HepG2 (cell line): ENCODE results near the gene SLC11A1. TPM values are rescaled to one million over a fixed set of nuclear protein-coding genes. Genes with fewer than 3 reads are reported as not detected.
A peak's percentile ranks its signal among the peaks of the same experiment; 100 is the strongest.

Source experiments
- ARID2 ChIP-seq: sonication (generic); formaldehyde crosslinking; IDR thresholded peaks from 2 replicates; pipeline ENCODE4 v1.8.1; 2022; ENCODE audit warnings: mild to moderate bottlenecking, missing genetic modification reagents, borderline replicate concordance
- MIXL1 ChIP-seq: IDR thresholded peaks from 2 replicates; pipeline ENCODE4 v1.6.1; 2016
- ONECUT2 ChIP-seq: sonication (generic); formaldehyde crosslinking; IDR thresholded peaks from 2 replicates; pipeline ENCODE4 v1.4.0; 2020; ENCODE audit warnings: missing genetic modification reagents
- PCBP2 ChIP-seq: fragments of 200-400 bp; formaldehyde crosslinking; optimal IDR thresholded peaks from 2 replicates; pipeline ENCODE3; 2018; ENCODE audit warnings: low read length, low read depth; ENCODE audit not compliant: poor library complexity, severe bottlenecking
- PLRG1 ChIP-seq: fragments of 450-650 bp; conservative IDR thresholded peaks from 2 replicates; pipeline ENCODE4 v1.6.1; 2016
- SIN3A ChIP-seq: IDR thresholded peaks from 2 replicates; pipeline ENCODE4 v1.6.1; 2011; ENCODE audit warnings: low read depth, mild to moderate bottlenecking, control low read depth, low read length, borderline replicate concordance
- SNAPC2 ChIP-seq: sonication (generic); formaldehyde crosslinking; IDR thresholded peaks from 2 replicates; pipeline ENCODE4 v1.8.1; 2022; ENCODE audit warnings: mild to moderate bottlenecking, missing genetic modification reagents
- SOX13 ChIP-seq, 3 experiments: fragments of 450-650 bp in 1 of 3; sonication (generic) in 1 of 3; formaldehyde crosslinking in 1 of 3; IDR thresholded peaks in 2 of 3; conservative IDR thresholded peaks in 1 of 3; 2 replicates each; pipeline versions ENCODE4 v1.5.0 to v1.6.1; 2016 to 2020; ENCODE audit warnings: antibody characterized with exemption in 1 of 3, mild to moderate bottlenecking in 1 of 3, missing compliant biosample characterization in 1 of 3, missing genetic modification reagents in 1 of 3, moderate library complexity in 1 of 3
- SP1 ChIP-seq, 2 experiments: fragments of 450-650 bp in 1 of 2; sonication (generic) in 1 of 2; formaldehyde crosslinking in 1 of 2; IDR thresholded peaks; 2 replicates each; pipeline versions ENCODE4 v1.4.0 to v1.6.1; 2016 to 2020; ENCODE audit warnings: missing genetic modification reagents in 1 of 2
- SRSF1 ChIP-seq: fragments of 200-400 bp; formaldehyde crosslinking; optimal IDR thresholded peaks from 2 replicates; pipeline ENCODE3; 2017; ENCODE audit warnings: mild to moderate bottlenecking, low read depth, low read length, moderate library complexity
- TBP ChIP-seq: sonication (generic); formaldehyde crosslinking; IDR thresholded peaks from 2 replicates; pipeline ENCODE4 v1.5.0; 2020; ENCODE audit warnings: missing genetic modification reagents
- TOE1 ChIP-seq: sonication (generic); formaldehyde crosslinking; IDR thresholded peaks from 2 replicates; pipeline ENCODE4 v1.4.0; 2020; ENCODE audit warnings: mild to moderate bottlenecking, missing genetic modification reagents
- ZFP36L1 ChIP-seq: sonication (generic); formaldehyde crosslinking; IDR thresholded peaks from 2 replicates; pipeline ENCODE4 v1.8.0; 2022; ENCODE audit warnings: mild to moderate bottlenecking, missing genetic modification reagents, moderate library complexity
- ZFP82 ChIP-seq: sonication (generic); formaldehyde crosslinking; IDR thresholded peaks from 2 replicates; pipeline ENCODE4 v1.5.1; 2020; ENCODE audit warnings: mild to moderate bottlenecking, missing genetic modification reagents, borderline replicate concordance
- ZKSCAN1 ChIP-seq: fragments of 150-350 bp; IDR thresholded peaks from 2 replicates; pipeline ENCODE4 v1.6.1; 2014; ENCODE audit warnings: low read length
- ZNF225 ChIP-seq: sonication (generic); formaldehyde crosslinking; IDR thresholded peaks from 2 replicates; pipeline ENCODE4 v1.4.0; 2020; ENCODE audit warnings: mild to moderate bottlenecking, missing genetic modification reagents
- ZNF34 ChIP-seq: sonication (generic); formaldehyde crosslinking; IDR thresholded peaks from 2 replicates; pipeline ENCODE4 v1.4.0; 2020; ENCODE audit warnings: mild to moderate bottlenecking, missing genetic modification reagents, borderline replicate concordance
- ZNF441 ChIP-seq: sonication (generic); formaldehyde crosslinking; IDR thresholded peaks from 2 replicates; pipeline ENCODE4 v1.7.0; 2021; ENCODE audit warnings: missing genetic modification reagents, borderline replicate concordance
- ZNF567 ChIP-seq: sonication (generic); formaldehyde crosslinking; IDR thresholded peaks from 2 replicates; pipeline ENCODE4 v1.8.1; 2023; ENCODE audit warnings: mild to moderate bottlenecking, missing genetic modification reagents, borderline replicate concordance
- polyA plus RNA-seq, 8 experiments: library from polyadenylated mRNA; depleted of rRNA in 3 of 8; stranded (reverse) in 7 of 8; unstranded in 1 of 8; fragments of >200 nt; fragmentation: Illumina TruSeq in 4 of 8; extraction: Trizol in 4 of 8; gene quantifications; 2 replicates each; pipeline versions ENCODE4 v1.2.1 to v1.2.3, GENCODE V29; 2011 to 2016; ENCODE audit warnings: low read depth in 4 of 8, missing spikeins in 1 of 8, mixed read lengths in 1 of 8; ENCODE audit not compliant: insufficient read depth in 1 of 8
- total RNA-seq, 5 experiments: library from RNA; depleted of rRNA; stranded (reverse); fragments of >200 nt; fragmentation: Illumina TruSeq; extraction: Trizol; gene quantifications; 2 replicates each; pipeline ENCODE4 v1.2.3, GENCODE V29; 2016; ENCODE audit warnings: low read depth in 1 of 5
- TF ChIP-seq, protein P1 (sequence below): IDR thresholded peaks from 2 replicates; pipeline ENCODE4 v1.6.1; 2016; ENCODE audit warnings: low read depth, missing genetic modification reagents, missing compliant biosample characterization
- TF ChIP-seq, protein P2 (sequence below): IDR thresholded peaks from 2 replicates; pipeline ENCODE4 v1.6.1; 2016; ENCODE audit warnings: control low read depth
- TF ChIP-seq, protein P3 (sequence below): sonication (generic); formaldehyde crosslinking; IDR thresholded peaks from 2 replicates; pipeline ENCODE4 v1.4.0; 2020; ENCODE audit warnings: mild to moderate bottlenecking, low read depth, missing genetic modification reagents
- TF ChIP-seq, protein P4 (sequence below): sonication (generic); formaldehyde crosslinking; IDR thresholded peaks from 2 replicates; pipeline ENCODE4 v1.8.1; 2023; ENCODE audit warnings: missing genetic modification reagents, mild to moderate bottlenecking, borderline replicate concordance

The SLC11A1 gene
- total and polyA plus RNA-seq, 2 of the 13 experiments (the other 11 are each of a cell fraction or from before 2014, with no cell fraction given), result 0.33 to 2.3 TPM

DNA sequence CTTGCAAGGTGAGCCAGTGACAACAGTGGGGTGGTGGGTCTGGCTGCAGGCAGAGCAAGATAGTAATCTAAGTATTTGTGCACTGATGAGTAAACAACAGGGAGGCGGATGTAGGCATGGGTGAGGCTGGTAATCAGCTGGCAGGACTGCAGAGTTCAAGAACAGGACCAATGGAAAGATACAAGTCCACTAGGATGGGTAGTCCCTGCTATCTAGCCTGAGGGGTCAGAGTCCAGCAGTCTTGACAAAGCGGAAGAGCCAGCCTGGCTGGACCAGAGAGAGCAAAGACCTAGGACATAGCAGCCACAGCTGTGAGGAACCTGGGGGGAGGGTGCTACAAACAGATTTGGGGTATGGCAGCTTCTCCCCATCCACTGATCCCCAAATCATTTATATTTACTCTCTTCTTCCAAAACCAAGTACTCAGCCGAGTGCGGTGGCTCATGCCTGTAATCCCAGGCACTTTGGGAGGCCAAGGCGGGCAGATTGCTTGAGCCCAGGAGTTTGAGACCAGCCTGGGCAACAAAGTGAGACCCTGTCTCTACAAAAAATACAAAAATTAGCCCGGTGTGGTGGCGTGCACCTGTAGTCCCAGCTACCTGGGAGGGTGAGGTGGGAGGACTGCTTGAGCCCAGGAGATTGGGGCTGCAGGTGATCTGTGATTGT is 62.8 kb downstream of the SLC11A1 start (continued):
- TF ChIP-seq, protein P1, sequence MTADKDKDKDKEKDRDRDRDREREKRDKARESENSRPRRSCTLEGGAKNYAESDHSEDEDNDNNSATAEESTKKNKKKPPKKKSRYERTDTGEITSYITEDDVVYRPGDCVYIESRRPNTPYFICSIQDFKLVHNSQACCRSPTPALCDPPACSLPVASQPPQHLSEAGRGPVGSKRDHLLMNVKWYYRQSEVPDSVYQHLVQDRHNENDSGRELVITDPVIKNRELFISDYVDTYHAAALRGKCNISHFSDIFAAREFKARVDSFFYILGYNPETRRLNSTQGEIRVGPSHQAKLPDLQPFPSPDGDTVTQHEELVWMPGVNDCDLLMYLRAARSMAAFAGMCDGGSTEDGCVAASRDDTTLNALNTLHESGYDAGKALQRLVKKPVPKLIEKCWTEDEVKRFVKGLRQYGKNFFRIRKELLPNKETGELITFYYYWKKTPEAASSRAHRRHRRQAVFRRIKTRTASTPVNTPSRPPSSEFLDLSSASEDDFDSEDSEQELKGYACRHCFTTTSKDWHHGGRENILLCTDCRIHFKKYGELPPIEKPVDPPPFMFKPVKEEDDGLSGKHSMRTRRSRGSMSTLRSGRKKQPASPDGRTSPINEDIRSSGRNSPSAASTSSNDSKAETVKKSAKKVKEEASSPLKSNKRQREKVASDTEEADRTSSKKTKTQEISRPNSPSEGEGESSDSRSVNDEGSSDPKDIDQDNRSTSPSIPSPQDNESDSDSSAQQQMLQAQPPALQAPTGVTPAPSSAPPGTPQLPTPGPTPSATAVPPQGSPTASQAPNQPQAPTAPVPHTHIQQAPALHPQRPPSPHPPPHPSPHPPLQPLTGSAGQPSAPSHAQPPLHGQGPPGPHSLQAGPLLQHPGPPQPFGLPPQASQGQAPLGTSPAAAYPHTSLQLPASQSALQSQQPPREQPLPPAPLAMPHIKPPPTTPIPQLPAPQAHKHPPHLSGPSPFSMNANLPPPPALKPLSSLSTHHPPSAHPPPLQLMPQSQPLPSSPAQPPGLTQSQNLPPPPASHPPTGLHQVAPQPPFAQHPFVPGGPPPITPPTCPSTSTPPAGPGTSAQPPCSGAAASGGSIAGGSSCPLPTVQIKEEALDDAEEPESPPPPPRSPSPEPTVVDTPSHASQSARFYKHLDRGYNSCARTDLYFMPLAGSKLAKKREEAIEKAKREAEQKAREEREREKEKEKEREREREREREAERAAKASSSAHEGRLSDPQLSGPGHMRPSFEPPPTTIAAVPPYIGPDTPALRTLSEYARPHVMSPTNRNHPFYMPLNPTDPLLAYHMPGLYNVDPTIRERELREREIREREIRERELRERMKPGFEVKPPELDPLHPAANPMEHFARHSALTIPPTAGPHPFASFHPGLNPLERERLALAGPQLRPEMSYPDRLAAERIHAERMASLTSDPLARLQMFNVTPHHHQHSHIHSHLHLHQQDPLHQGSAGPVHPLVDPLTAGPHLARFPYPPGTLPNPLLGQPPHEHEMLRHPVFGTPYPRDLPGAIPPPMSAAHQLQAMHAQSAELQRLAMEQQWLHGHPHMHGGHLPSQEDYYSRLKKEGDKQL, result peak; percentile 74
- TF ChIP-seq MIXL1 (peak; percentile 95), ZNF34 (CRISPR knock-in tag) (peak; percentile 58; the same call in 1 of the 2 replicates), ZNF567 (CRISPR knock-in tag) (no peak; the same call in 1 of the 2 replicates), SIN3A (peak; percentile 75; the same call in 1 of the 2 replicates), SOX13 (IDR thresholded peaks at IDR 0.05) (peak; percentile 70; the same call in 1 of the 2 replicates), SOX13 (CRISPR knock-in tag; conservative IDR thresholded peaks at IDR 0.05 in 1 of 2, IDR thresholded peaks at IDR 0.05 in 1 of 2) (peak in 1 of 2 experiments; percentile 90; a peak in 1 of 4 replicates), ZFP36L1 (CRISPR knock-in tag) (no peak), TBP (CRISPR knock-in tag) (no peak), ARID2 (CRISPR knock-in tag) (peak; percentile 89), ZNF225 (CRISPR knock-in tag) (no peak), TOE1 (CRISPR knock-in tag) (peak; percentile 95; the same call in 1 of the 2 replicates), PLRG1 (no peak), ZFP82 (CRISPR knock-in tag) (no peak), SNAPC2 (CRISPR knock-in tag) (peak; percentile 97), SRSF1 (no peak), ONECUT2 (CRISPR knock-in tag) (0 out of 2 replicates have a peak, but pooled peaks have one; percentile 4), ZKSCAN1 (no peak; the same call in 1 of the 2 replicates), PCBP2 (no peak), SP1 (IDR thresholded peaks at IDR 0.05) (no peak), SP1 (CRISPR knock-in tag; IDR thresholded peaks at IDR 0.05) (no peak), ZNF441 (CRISPR knock-in tag) (peak; percentile 69)
- TF ChIP-seq, protein P2, sequence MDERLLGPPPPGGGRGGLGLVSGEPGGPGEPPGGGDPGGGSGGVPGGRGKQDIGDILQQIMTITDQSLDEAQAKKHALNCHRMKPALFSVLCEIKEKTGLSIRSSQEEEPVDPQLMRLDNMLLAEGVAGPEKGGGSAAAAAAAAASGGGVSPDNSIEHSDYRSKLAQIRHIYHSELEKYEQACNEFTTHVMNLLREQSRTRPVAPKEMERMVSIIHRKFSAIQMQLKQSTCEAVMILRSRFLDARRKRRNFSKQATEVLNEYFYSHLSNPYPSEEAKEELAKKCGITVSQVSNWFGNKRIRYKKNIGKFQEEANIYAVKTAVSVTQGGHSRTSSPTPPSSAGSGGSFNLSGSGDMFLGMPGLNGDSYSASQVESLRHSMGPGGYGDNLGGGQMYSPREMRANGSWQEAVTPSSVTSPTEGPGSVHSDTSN (CRISPR knock-in tag), result no peak
- TF ChIP-seq, protein P3, sequence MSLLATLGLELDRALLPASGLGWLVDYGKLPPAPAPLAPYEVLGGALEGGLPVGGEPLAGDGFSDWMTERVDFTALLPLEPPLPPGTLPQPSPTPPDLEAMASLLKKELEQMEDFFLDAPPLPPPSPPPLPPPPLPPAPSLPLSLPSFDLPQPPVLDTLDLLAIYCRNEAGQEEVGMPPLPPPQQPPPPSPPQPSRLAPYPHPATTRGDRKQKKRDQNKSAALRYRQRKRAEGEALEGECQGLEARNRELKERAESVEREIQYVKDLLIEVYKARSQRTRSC, result no peak
- TF ChIP-seq, protein P4, sequence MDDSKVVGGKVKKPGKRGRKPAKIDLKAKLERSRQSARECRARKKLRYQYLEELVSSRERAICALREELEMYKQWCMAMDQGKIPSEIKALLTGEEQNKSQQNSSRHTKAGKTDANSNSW, result no peak
